KOPT-K1 (cell line): ENCODE data around the gene C20orf144.

Experiments used
- H3K27ac ChIP-seq: fragments of 200-600 bp; sonication (generic); 2 replicates; pipeline ENCODE4 v1.5.1; 2016; ENCODE audit warnings: antibody characterized with exemption, mild to moderate bottlenecking, low read depth, low read length; ENCODE audit not compliant: poor library complexity, severe bottlenecking
- H3K36me3 ChIP-seq: fragments of 200-600 bp; sonication (generic); 2 replicates; pipeline ENCODE4 v1.5.1; 2017; ENCODE audit warnings: antibody characterized with exemption, mild to moderate bottlenecking, low read length, moderate library complexity; ENCODE audit not compliant: insufficient read depth
- H3K9me3 ChIP-seq: fragments of 200-600 bp; sonication (generic); 2 replicates; pipeline ENCODE4 v1.5.1; 2017; ENCODE audit warnings: antibody characterized with exemption, low read length, mild to moderate bottlenecking; ENCODE audit not compliant: insufficient read depth, poor library complexity, severe bottlenecking

Gene C20orf144

GRCh38 chr20:33667245-33667675 is 5.1 kb downstream of the C20orf144 start:
- peaks cover 63% of the 10 kb centered on the region for H3K36me3 ChIP-seq
- no peak overlapping the region for H3K27ac ChIP-seq
- H3K9me3 ChIP-seq: no peaks in the 10 kb centered on the region

GRCh38 chr20:33667676-33668465 is 5.7 kb downstream of the C20orf144 start:
- Histone ChIP-seq H3K9me3 (no peaks in the 10 kb centered on the region), H3K27ac (no peak overlapping the region), H3K36me3 (peaks cover 69% of the 10 kb centered on the region)

- no peaks in the 10 kb centered on the region for H3K9me3 ChIP-seq
- H3K27ac ChIP-seq: no peak overlapping the region
- H3K36me3 ChIP-seq: peaks cover 76% of the 10 kb centered on the region
These were observed 6.5 kb downstream of the C20orf144 start for GRCh38 chr20:33668466-33669155.

GRCh38 chr20:33669224-33669623 is 7.1 kb downstream of the C20orf144 start:
- peaks cover 80% of the 10 kb centered on the region for H3K36me3 ChIP-seq
- H3K27ac ChIP-seq: no peak overlapping the region
- H3K9me3 ChIP-seq: no peaks in the 10 kb centered on the region

- H3K9me3 ChIP-seq: no peaks in the 10 kb centered on the region
- H3K27ac ChIP-seq: no peak overlapping the region
- H3K36me3 ChIP-seq: peaks cover 87% of the 10 kb centered on the region
These were observed 7.9 kb downstream of the C20orf144 start for GRCh38 chr20:33669873-33670640.

- H3K27ac ChIP-seq: no peak overlapping the region
- H3K36me3 ChIP-seq: peaks cover 96% of the 10 kb centered on the region
- H3K9me3 ChIP-seq: no peaks in the 10 kb centered on the region
These were observed 8.8 kb downstream of the C20orf144 start for GRCh38 chr20:33670715-33671499.

GRCh38 chr20:33671573-33672288 is 9.6 kb downstream of the C20orf144 start:
- H3K36me3 ChIP-seq: peaks cover 96% of the 10 kb centered on the region
- H3K27ac ChIP-seq: no peak overlapping the region

GRCh38 chr20:33672426-33673113 is 10.4 kb downstream of the C20orf144 start:
- Histone ChIP-seq H3K27ac (no peak overlapping the region), H3K36me3 (peaks cover 96% of the 10 kb centered on the region), H3K9me3 (no peaks in the 10 kb centered on the region)

More at GRCh38 chr20:33671573-33672288, 9.6 kb downstream of the C20orf144 start:
- H3K9me3 ChIP-seq: no peaks in the 10 kb centered on the region

- Histone ChIP-seq H3K27ac (no peak overlapping the region), H3K9me3 (no peaks in the 10 kb centered on the region)
These were observed 10.9 kb downstream of the C20orf144 start for GRCh38 chr20:33673114-33673409.

GRCh38 chr20:33673410-33674293 is 11.5 kb downstream of the C20orf144 start:
- Histone ChIP-seq H3K9me3 (no peaks in the 10 kb centered on the region), H3K36me3 (peaks cover 96% of the 10 kb centered on the region), H3K27ac (no peak overlapping the region)

More at GRCh38 chr20:33673114-33673409, 10.9 kb downstream of the C20orf144 start:
- peaks cover 96% of the 10 kb centered on the region for H3K36me3 ChIP-seq

GRCh38 chr20:33674294-33675135 is 12.4 kb downstream of the C20orf144 start, which contains the start of gene NECAB3:
Gene NECAB3, minus strand, starts transcription at chr20:33674428. Its CDS starts 76 bp downstream, at chr20:33674352.
- no peak within 1 kb of the TSS for H3K27ac ChIP-seq
- no peaks in the 10 kb centered on the region for H3K9me3 ChIP-seq
- H3K36me3 ChIP-seq: peaks cover 96% of the 10 kb centered on the region
